HG02870 (cell line): ENCODE results near the gene SELENOW.
"Not testable (repeated sequence)": the region's sequence is repeated elsewhere in the genome, so short reads cannot be mapped to it uniquely, and the experiment has no call there.

ENCODE experiments used
- ATAC-seq: cut with Tn5 transposase; IDR thresholded peaks from one replicate; pipeline ENCODE4 v1.9.1; 2021; ENCODE audit warnings: mild to moderate bottlenecking, moderate library complexity; ENCODE audit not compliant: unreplicated experiment

Gene SELENOW

GRCh38 chr19:47778049-47778953 lies at the start of gene SELENOW:
SELENOW (plus strand) TSS chr19:47778703; CDS start chr19:47778786, 83 bp downstream.
- ATAC-seq: peak; percentile 82

DNA sequence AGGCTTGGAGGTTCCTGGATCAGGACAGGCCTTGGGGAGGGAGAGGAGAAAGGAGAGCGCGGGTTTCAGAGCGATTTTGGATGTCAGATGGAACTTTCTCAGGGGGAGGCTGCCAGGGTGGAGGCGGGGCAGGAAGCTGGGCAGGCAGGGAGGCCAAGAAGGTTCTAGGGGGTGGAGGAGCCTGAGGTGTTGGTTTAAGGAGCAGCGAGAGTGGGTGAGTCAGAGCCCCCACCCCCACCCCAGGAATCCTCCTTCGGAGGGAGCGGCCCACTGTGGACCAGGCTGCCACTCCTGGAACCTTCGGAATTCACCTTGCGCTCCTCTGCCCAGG lies 49.1 kb upstream of the SELENOW start:
- no peak for ATAC-seq

DNA sequence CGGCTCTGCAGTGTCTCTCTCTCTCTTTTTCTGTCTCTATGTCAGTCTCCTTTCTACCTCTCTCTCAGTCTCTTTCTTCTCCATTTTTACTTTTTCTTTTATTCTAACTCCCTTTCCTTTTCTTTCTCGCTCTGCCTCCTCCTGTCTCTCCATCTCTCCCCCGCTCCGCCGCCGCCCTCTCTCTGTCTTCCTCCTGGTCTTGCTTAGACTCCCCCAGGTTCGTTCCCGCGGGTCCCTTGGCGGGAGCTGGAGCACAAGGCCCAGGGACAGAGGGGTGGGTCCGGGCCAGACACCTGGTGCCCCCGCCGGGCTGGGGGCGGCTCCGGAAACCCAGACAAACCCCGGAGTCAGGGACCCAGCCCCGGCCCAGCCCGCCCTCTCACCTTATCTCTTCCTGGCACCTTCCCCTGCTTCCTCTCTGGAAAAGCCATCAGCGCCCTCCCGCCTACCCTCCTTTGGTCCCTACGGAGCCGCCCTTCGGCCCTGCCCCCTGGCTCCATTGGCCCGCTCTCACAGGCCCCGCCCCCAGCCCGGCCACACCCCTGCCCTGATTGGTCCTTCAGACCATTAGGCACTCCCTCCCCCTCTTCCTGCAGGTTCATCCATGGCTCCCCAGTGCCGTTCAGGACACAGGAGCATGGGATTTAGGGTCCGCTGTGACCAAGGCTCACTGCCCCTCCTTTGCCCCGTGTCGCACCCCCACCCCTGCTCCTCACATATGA lies 48.5 kb upstream of the SELENOW start:
- ATAC-seq: no peak

GRCh38 chr19:47730521-47730889 lies 48.0 kb upstream of the SELENOW start:
- no peak for ATAC-seq

DNA sequence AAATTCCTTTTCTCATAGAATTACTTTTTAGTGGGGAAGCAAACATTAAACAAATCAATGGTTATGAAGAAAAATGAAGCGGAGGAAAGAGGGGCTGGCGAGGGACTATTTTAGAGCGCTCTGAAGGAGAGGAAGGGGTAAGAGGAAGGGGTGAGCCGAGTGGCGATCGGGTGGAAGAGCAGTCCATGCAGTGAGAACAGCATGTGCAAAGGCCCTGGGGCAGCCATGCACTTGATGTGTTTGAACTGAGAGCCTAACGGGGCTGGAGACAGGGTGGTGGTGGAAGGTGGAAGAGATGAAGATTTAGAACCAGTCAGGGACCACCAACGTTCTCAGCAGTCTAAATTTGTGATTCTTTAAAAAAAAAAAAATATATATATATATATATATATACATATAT lies 47.6 kb upstream of the SELENOW start:
- ATAC-seq: no peak

- ATAC-seq: no peak
Measured at GRCh38 chr19:47735131-47735530, 43.4 kb upstream of the SELENOW start.

GRCh38 chr19:47740866-47741519 lies 37.5 kb upstream of the SELENOW start:
- ATAC-seq: no peak

DNA sequence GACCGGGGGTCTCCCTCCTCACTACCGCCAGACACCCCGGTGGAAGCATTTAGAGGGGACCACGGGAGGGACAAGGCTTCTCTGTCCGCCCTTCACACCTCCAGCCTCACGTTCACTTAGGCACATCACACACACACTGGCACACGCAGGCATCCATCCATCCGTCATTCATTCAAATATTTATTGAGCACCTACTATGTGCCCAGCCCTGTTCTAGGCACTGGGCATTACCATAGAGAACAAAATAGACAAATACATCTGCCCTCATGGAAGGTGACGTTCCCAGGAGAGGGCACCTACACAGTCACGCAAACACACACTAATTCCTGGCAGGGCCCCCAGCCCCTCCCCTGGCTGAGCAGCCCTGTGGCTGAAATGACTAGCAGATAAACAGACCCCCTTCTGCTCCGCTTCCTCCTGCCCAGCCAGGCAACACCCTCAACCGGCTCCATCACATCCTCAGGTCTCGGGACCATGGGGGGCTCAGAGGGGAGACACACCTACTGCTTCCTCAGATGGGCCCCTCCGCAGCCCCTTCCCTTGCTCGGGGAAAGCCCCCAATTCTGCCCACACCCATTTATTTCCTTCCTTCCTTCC lies 36.9 kb upstream of the SELENOW start:
- ATAC-seq: no peak

GRCh38 chr19:47742634-47743033 lies 35.9 kb upstream of the SELENOW start:
- ATAC-seq: no peak

- ATAC-seq: peak; percentile 60
Measured at GRCh38 chr19:47745010-47745901, 33.2 kb upstream of the SELENOW start, which contains the start of gene NOP53. NOP53 (plus strand) TSS chr19:47745546; CDS start chr19:47745560, 14 bp downstream.

GRCh38 chr19:47746129-47746528 lies 32.4 kb upstream of the SELENOW start:
- ATAC-seq: not testable (repeated sequence)

GRCh38 chr19:47749326-47749725 lies 29.2 kb upstream of the SELENOW start:
- no peak for ATAC-seq

- no peak for ATAC-seq
Measured at GRCh38 chr19:47750752-47751151, 27.8 kb upstream of the SELENOW start.

DNA sequence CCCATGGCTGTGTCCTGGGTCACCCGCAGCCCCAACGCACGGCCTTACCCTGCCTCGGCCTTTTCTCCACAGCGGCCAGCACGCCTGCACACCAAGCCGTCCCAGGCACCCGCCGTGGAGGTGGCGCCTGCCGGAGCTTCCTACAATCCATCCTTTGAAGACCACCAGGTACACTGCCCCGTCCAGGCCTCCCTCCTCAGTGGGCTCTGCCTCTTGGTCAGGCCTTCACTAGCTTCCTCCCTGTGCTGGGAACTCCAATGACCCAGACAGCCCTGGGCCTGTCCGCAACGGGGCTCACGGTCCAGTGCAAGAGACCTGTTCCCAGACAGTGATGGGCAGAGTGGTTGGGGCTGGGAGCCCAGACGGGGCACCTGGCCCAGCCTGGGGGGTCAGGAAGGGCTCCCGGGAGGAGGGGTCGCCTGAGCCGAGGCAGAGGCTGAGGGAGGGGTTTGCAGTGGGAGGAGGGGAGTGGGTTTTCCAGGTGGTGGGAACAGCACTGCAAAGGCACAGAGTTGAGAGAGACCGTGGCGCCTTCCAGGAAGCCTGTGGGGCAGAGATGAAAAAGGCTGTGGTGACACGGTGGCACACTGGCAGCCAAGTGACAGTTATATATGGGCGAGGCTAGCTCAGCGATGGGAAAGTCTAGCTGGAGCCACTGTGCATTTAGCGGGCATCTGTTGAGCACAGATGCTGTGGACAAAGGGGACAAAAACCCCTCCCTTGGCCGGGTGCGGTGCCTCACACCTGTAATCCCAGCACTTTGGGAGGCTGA lies 25.9 kb upstream of the SELENOW start:
- ATAC-seq: no peak

- ATAC-seq: no peak
Measured at GRCh38 chr19:47754206-47755064, 24.1 kb upstream of the SELENOW start.

DNA sequence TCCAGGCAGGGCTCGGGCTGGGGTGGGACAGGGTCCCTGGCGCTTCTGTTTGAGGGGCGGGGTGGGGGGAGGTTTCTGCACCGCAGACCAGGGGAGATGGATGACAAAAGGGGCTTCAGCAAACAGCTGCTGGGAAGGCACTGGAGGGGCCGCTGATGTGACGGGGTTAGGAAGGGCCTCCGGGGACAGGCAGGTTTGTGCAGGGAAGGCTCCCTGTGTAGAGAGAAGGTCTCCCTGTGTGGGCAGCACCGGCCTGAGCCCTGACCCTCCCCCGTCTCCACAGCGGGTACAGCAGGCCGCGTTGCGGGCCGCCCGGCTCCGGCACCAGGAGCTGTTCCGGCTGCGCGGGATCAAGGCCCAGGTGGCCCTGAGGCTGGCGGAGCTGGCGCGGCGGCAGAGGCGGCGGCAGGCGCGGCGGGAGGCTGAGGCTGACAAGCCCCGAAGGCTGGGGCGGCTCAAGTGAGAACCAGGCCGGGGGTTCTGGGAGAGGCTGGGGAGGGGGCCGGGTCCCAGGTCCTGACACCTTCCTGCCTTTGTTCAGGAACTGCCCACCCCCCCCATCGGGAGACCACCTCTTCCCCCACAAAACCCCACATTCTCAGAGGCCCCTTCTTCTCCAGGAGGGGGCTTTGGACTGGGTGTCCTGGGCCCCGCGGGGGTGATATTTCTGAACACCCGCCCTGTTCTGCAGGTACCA lies 23.3 kb upstream of the SELENOW start:
- ATAC-seq: no peak

- ATAC-seq: no peak
Measured at GRCh38 chr19:47755762-47756626, 22.5 kb upstream of the SELENOW start.
